Dedifferentiated amniotic fluid mesenchymal stem cell (primary cell): ENCODE data around the gene CAMTA1.
"Not testable (repeated sequence)": the region's sequence is repeated elsewhere in the genome, so short reads cannot be mapped to it uniquely, and the experiment has no call there.

Source experiments
- DNase-seq: peaks from one replicate; pipeline ENCODE4 v3.0.0-alpha.2; 2016; ENCODE audit errors: extremely low spot score

The CAMTA1 gene

GRCh38 chr1:7693662-7694061, 908.4 kb downstream of the CAMTA1 start:
- DNase-seq = no peak

GRCh38 chr1:7694600-7695496, 909.6 kb downstream of the CAMTA1 start:
- DNase-seq = no peak

GRCh38 chr1:7695497-7696117, 910.4 kb downstream of the CAMTA1 start:
- no peak for DNase-seq

GRCh38 chr1:7698641-7699040, 913.4 kb downstream of the CAMTA1 start:
- DNase-seq = no peak

GRCh38 chr1:7702365-7702764, 917.1 kb downstream of the CAMTA1 start:
- no peak for DNase-seq

- DNase-seq = no peak
These were observed 918.3 kb downstream of the CAMTA1 start for GRCh38 chr1:7703321-7704213.

- DNase-seq = peak; percentile 75
These were observed 919.2 kb downstream of the CAMTA1 start for GRCh38 chr1:7704214-7705047.

- no peak for DNase-seq
These were observed 920.0 kb downstream of the CAMTA1 start for GRCh38 chr1:7705048-7705907.

- DNase-seq = no peak
These were observed 920.6 kb downstream of the CAMTA1 start for GRCh38 chr1:7705908-7706216.

GRCh38 chr1:7707527-7707926, 922.3 kb downstream of the CAMTA1 start:
- no peak for DNase-seq

GRCh38 chr1:7708065-7708464, 922.8 kb downstream of the CAMTA1 start:
- not testable (repeated sequence) for DNase-seq

GRCh38 chr1:7710859-7711258, 925.6 kb downstream of the CAMTA1 start:
- no peak for DNase-seq

GRCh38 chr1:7712731-7713323, 927.6 kb downstream of the CAMTA1 start:
- DNase-seq = no peak

- DNase-seq = no peak
These were observed 931.3 kb downstream of the CAMTA1 start for GRCh38 chr1:7716506-7716905.

- no peak for DNase-seq
These were observed 932.6 kb downstream of the CAMTA1 start for GRCh38 chr1:7717748-7718368.

GRCh38 chr1:7719468-7720094, 934.3 kb downstream of the CAMTA1 start:
- no peak for DNase-seq

GRCh38 chr1:7721940-7722669, 936.9 kb downstream of the CAMTA1 start:
- DNase-seq = no peak

GRCh38 chr1:7722670-7723012, 937.4 kb downstream of the CAMTA1 start:
- DNase-seq = no peak

- no peak for DNase-seq
These were observed 941.4 kb downstream of the CAMTA1 start for GRCh38 chr1:7726623-7727022.
